ENCODE data around the gene OTOR. TPM values are rescaled to one million over a fixed set of nuclear protein-coding genes. Genes with fewer than 3 reads are reported as not detected.

OTOR gene
- total RNA-seq, 1 experiment from 2014 or later, result not detected

GRCh38 chr20:16710781-16711180, 37.4 kb upstream of the OTOR start:
- Histone ChIP-seq H2BK120ac (ENCODE audit: low read depth, low read length, poor library complexity, severe bottlenecking) (no peak overlapping the region), H3K79me1 (ENCODE audit: insufficient read depth, low read depth, low read length, poor library complexity, severe bottlenecking) (no peaks in the 10 kb centered on the region), H3K23ac (ENCODE audit: insufficient read length, low read depth, low read length) (no peak overlapping the region), H4K8ac (replicated peaks; ENCODE audit: insufficient read length, low read depth, low read length) (no peak overlapping the region), H3T11ph (ENCODE audit: low read length) (no peak overlapping the region), H2BK5ac (ENCODE audit: insufficient read length, low read length) (no peak overlapping the region), H3K14ac (ENCODE audit: insufficient read depth, low read length) (no peak overlapping the region), H3K56ac (ENCODE audit: insufficient read length, low read depth, low read length) (no peak overlapping the region), H2BK20ac (ENCODE audit: low read depth, low read length, poor library complexity, severe bottlenecking) (no peak overlapping the region), H3K9me3 (ENCODE audit: control insufficient read depth, low read depth, low read length) (no peaks in the 10 kb centered on the region), H2BK15ac (ENCODE audit: low read depth, low read length) (no peak overlapping the region), H2BK12ac (ENCODE audit: insufficient read length, low read depth, low read length) (no peak overlapping the region), H4K5ac (ENCODE audit: insufficient read length, low read depth, low read length) (no peak overlapping the region), H3K4me2 (ENCODE audit: insufficient read depth, insufficient read length, low read length) (no peak overlapping the region), H3K9ac (ENCODE audit: extremely low read depth, insufficient read length, low read length) (no peak overlapping the region), H2AK5ac (ENCODE audit: insufficient read length, low read length) (no peak overlapping the region), H3K4me1 (ENCODE audit: insufficient read depth, low read length) (no peaks in the 10 kb centered on the region), H4K91ac (ENCODE audit: insufficient read length, low read depth, low read length) (no peak overlapping the region), H3K18ac (ENCODE audit: insufficient read length, low read depth, low read length) (no peak overlapping the region), H3K23me2 (ENCODE audit: insufficient read length, low read depth, low read length, poor library complexity, severe bottlenecking) (no peaks in the 10 kb centered on the region), H4K20me1 (ENCODE audit: control insufficient read depth, insufficient read depth, insufficient read length) (no peaks in the 10 kb centered on the region), H3K4ac (ENCODE audit: low read depth, low read length) (no peak overlapping the region), H3K27ac (ENCODE audit: insufficient read length, low read depth, low read length) (no peak overlapping the region), H3K79me2 (ENCODE audit: insufficient read depth, low read length) (no peaks in the 10 kb centered on the region), H3K27me3 (ENCODE audit: insufficient read depth, low read length) (no peaks in the 10 kb centered on the region), H2AFZ (ENCODE audit: low read length) (no peak overlapping the region)
- peaks cover 5 to 14% of the 10 kb centered on the region in 2 experiments for H3K4me1 Mint-ChIP-seq
- peaks cover 8 to 13% (median 12%) of the 10 kb centered on the region in 3 experiments for H3K36me3 Mint-ChIP-seq (ENCODE audit: insufficient read depth in 1 of 3, low read depth in 3 of 3)
- no peaks in the 10 kb centered on the region; the same call in 1 of the 2 replicates for H3K27me3 Mint-ChIP-seq (ENCODE audit: low read depth)
- H3K9me3 Mint-ChIP-seq, result peaks cover 15 to 17% of the 10 kb centered on the region in 2 experiments
- WGBS (ENCODE audit: extremely low coverage, insufficient read length, low lambda C conversion rate), result no CpG with 5 or more reads among the region's 3 CpGs
- no peak overlapping the region for H3K27ac Mint-ChIP-seq
- no peak overlapping the region for H3K4me3 Mint-ChIP-seq
- DNase-seq, result no peak
- TF ChIP-seq, protein P1, sequence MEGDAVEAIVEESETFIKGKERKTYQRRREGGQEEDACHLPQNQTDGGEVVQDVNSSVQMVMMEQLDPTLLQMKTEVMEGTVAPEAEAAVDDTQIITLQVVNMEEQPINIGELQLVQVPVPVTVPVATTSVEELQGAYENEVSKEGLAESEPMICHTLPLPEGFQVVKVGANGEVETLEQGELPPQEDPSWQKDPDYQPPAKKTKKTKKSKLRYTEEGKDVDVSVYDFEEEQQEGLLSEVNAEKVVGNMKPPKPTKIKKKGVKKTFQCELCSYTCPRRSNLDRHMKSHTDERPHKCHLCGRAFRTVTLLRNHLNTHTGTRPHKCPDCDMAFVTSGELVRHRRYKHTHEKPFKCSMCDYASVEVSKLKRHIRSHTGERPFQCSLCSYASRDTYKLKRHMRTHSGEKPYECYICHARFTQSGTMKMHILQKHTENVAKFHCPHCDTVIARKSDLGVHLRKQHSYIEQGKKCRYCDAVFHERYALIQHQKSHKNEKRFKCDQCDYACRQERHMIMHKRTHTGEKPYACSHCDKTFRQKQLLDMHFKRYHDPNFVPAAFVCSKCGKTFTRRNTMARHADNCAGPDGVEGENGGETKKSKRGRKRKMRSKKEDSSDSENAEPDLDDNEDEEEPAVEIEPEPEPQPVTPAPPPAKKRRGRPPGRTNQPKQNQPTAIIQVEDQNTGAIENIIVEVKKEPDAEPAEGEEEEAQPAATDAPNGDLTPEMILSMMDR (conservative IDR thresholded peaks at IDR 0.05), result no peak

All from H9 (cell line).